Neuronal stem cell (in vitro differentiated cells): ENCODE data around the gene RHOT1. TPM values are rescaled to one million over a fixed set of nuclear protein-coding genes. Genes with fewer than 3 reads are reported as not detected.

Experiments
- DNase-seq: peaks from one replicate; pipeline ENCODE4 v3.0.0-alpha.2; 2013; ENCODE audit warnings: low spot score
- H2AFZ ChIP-seq: one replicate; pipeline ENCODE4 v1.6.1; 2013; ENCODE audit warnings: mild to moderate bottlenecking, low read length, inconsistent platforms
- H2AK5ac ChIP-seq: 2 replicates; pipeline ENCODE4 v1.6.1; 2013; ENCODE audit warnings: low read depth, mild to moderate bottlenecking, inconsistent platforms, low read length, moderate library complexity, mixed read lengths
- H2BK120ac ChIP-seq: 2 replicates; pipeline ENCODE4 v1.6.1; 2013; ENCODE audit warnings: low read depth, mild to moderate bottlenecking, inconsistent platforms, low read length, moderate library complexity, mixed read lengths
- H2BK12ac ChIP-seq: one replicate; pipeline ENCODE4 v1.6.1; 2013; ENCODE audit warnings: low read length, inconsistent platforms
- H2BK15ac ChIP-seq: 2 replicates; pipeline ENCODE4 v1.6.1; 2013; ENCODE audit warnings: mild to moderate bottlenecking, low read length, inconsistent platforms, mixed read lengths
- H2BK5ac ChIP-seq: one replicate; pipeline ENCODE4 v1.6.1; 2013; ENCODE audit warnings: inconsistent platforms, mild to moderate bottlenecking, low read length, moderate library complexity
- H3K14ac ChIP-seq: one replicate; pipeline ENCODE4 v1.6.1; 2013; ENCODE audit warnings: low read length, inconsistent platforms
- H3K18ac ChIP-seq: 2 replicates; pipeline ENCODE4 v1.6.1; 2013; ENCODE audit warnings: low read length, inconsistent platforms
- H3K23ac ChIP-seq: 2 replicates; pipeline ENCODE4 v1.6.1; 2013; ENCODE audit warnings: low read depth, mild to moderate bottlenecking, mixed read lengths, low read length, inconsistent platforms; ENCODE audit not compliant: poor library complexity
- H3K27ac ChIP-seq: replicated peaks from 3 replicates; pipeline ENCODE4 v1.5.1; 2013; ENCODE audit warnings: low read length, inconsistent platforms
- H3K27me3 ChIP-seq, 3 experiments: 2 replicates each; pipeline ENCODE4 v1.6.1; 2013; ENCODE audit warnings: low read length in 3 of 3, mild to moderate bottlenecking in 2 of 3, inconsistent platforms in 1 of 3, low read depth in 1 of 3, mixed read lengths in 1 of 3, moderate library complexity in 1 of 3; ENCODE audit not compliant: control insufficient read depth in 3 of 3, insufficient read depth in 3 of 3
- H3K36me3 ChIP-seq, 2 donors: replicated peaks in 1 of 2; 2 replicates each; pipeline ENCODE4 v1.6.1; 2013; ENCODE audit warnings: low read length in 2 of 2; ENCODE audit not compliant: control insufficient read depth in 2 of 2, insufficient read depth in 2 of 2
- H3K4ac ChIP-seq: 2 replicates; pipeline ENCODE4 v1.6.1; 2013; ENCODE audit warnings: inconsistent platforms, mild to moderate bottlenecking, low read length, moderate library complexity
- H3K4me1 ChIP-seq, 2 donors: 1 replicate in 1 of 2; 2 replicates in 1 of 2; pipeline ENCODE4 v1.6.1; 2013; ENCODE audit warnings: low read length in 2 of 2, low read depth in 1 of 2; ENCODE audit not compliant: control insufficient read depth in 2 of 2, insufficient read depth in 1 of 2
- H3K4me2 ChIP-seq: one replicate; pipeline ENCODE4 v1.6.1; 2013; ENCODE audit warnings: mild to moderate bottlenecking, low read length, inconsistent platforms; ENCODE audit not compliant: insufficient read depth, poor library complexity, severe bottlenecking
- H3K4me3 ChIP-seq, 2 donors: 2 replicates each; pipeline ENCODE4 v1.5.1; 2013; ENCODE audit warnings: low read length in 2 of 2, mild to moderate bottlenecking in 2 of 2, inconsistent platforms in 1 of 2, moderate library complexity in 1 of 2
- H3K79me1 ChIP-seq: one replicate; pipeline ENCODE4 v1.6.1; 2013; ENCODE audit warnings: low read depth, mild to moderate bottlenecking, inconsistent platforms, low read length, moderate library complexity
- H3K9ac ChIP-seq: one replicate; pipeline ENCODE4 v1.6.1; 2013; ENCODE audit warnings: mild to moderate bottlenecking, low read depth, low read length, inconsistent platforms; ENCODE audit not compliant: poor library complexity
- H3K9me3 ChIP-seq, 2 donors: replicated peaks in 1 of 2; 2 replicates each; pipeline versions ENCODE3 to v1.6.1; 2013; ENCODE audit warnings: low read length in 2 of 2, mild to moderate bottlenecking in 2 of 2, inconsistent platforms in 1 of 2, low read depth in 1 of 2, mixed read lengths in 1 of 2, moderate library complexity in 1 of 2; ENCODE audit not compliant: control insufficient read depth in 2 of 2, insufficient read depth in 1 of 2
- H4K8ac ChIP-seq: one replicate; pipeline ENCODE4 v1.6.1; 2013; ENCODE audit warnings: low read depth, mild to moderate bottlenecking, inconsistent platforms, low read length, moderate library complexity
- H4K91ac ChIP-seq: one replicate; pipeline ENCODE4 v1.6.1; 2013; ENCODE audit warnings: low read length, low read depth, mild to moderate bottlenecking, inconsistent platforms; ENCODE audit not compliant: poor library complexity
- WGBS, 2 donors: extraction: QIAGEN DNeasy Blood & Tissue Kit; methylation state at CpG; one replicate each; pipeline ENCODE4 v1.1.7; 2013; ENCODE audit warnings: missing lambda C conversion rate in 2 of 2, mixed read lengths in 1 of 2; ENCODE audit not compliant: insufficient read length in 2 of 2, insufficient replicate concordance in 1 of 2; ENCODE audit errors: extremely low coverage in 2 of 2; 5-methylcytosine and 5-hydroxymethylcytosine counted together
- small RNA-seq: library from polyadenylated mRNA; stranded (forward); fragments of <200 nt; extraction: miRNeasy Mini kit (QIAGEN cat#:217004); gene quantifications from one replicate; pipeline ENCODE3, GENCODE V24; 2013; ENCODE audit not compliant: insufficient read depth

RHOT1 gene

DNA sequence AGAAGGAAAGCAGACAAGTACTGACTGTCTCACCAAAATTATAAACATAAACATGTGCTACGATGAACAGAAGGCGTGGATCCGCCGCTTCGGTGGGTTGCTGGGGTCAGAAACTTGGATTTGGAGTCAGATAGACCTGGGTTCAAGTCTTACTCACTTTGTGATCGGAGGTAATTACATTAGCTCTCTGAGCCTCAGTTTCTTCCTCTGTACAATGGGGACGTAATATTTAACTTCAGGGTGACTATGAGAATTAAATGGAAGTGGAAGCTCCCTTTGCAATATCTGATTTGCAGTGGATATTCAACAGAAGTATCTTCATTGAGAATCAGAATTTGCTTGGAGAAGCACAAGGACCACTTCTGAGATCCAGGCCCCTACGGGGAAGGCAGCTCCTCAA is 129.5 kb downstream of the RHOT1 start:
- no peak overlapping the region for H2AFZ ChIP-seq
- H3K9ac ChIP-seq, result no peak overlapping the region
- no CpG with 5 or more reads among the region's 8 CpGs for WGBS, 2 donors
- H2BK12ac ChIP-seq, result no peak overlapping the region
- no peak overlapping the region for H3K14ac ChIP-seq
- H3K4me3 ChIP-seq, result no peak overlapping the region
- peaks cover 4 to 37% (median 33%) of the 10 kb centered on the region in 3 experiments for H3K27me3 ChIP-seq
- no peak overlapping the region for H4K8ac ChIP-seq
- H3K27ac ChIP-seq, result no peak overlapping the region
- no peak overlapping the region for H2BK120ac ChIP-seq
- H3K4ac ChIP-seq, result no peak overlapping the region
- H3K4me1 ChIP-seq, result peaks cover 10 to 36% of the 10 kb centered on the region in 2 donors
- H3K79me1 ChIP-seq, result no peaks in the 10 kb centered on the region
- H3K36me3 ChIP-seq, result no peaks in the 10 kb centered on the region
- no peak overlapping the region for H2AK5ac ChIP-seq
- no peak overlapping the region for H3K18ac ChIP-seq
- H3K4me2 ChIP-seq, result no peak overlapping the region
- H2BK5ac ChIP-seq, result no peak overlapping the region
- peaks cover 0 to 2% of the 10 kb centered on the region in 2 donors for H3K9me3 ChIP-seq
- H4K91ac ChIP-seq, result no peak overlapping the region
- no peak for DNase-seq
- no peak overlapping the region for H3K23ac ChIP-seq
- no peak overlapping the region for H2BK15ac ChIP-seq

DNA sequence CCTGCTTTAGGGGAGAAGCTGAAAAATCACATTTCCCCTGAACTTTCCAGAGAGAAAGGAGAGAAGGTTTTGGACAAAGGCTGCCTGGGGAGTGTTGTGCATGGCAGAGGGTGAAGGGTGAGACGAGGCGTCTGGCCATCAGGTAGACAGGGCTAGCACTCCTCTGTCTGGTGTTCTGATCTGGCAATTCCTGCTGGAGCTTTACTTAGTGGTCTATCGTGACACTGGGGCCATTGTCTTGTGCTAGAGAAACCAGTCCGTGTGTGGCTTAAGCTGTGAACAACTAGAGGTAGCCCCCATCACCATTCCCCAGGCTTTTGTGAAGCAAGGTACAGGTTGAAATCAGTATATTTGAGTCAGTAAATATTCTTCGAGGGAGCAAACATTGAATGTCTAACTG is 131.8 kb downstream of the RHOT1 start:
- H3K18ac ChIP-seq, result no peak overlapping the region
- peaks cover 0 to 2% of the 10 kb centered on the region in 2 donors for H3K9me3 ChIP-seq
- no peaks in the 10 kb centered on the region for H3K36me3 ChIP-seq
- no CpG with 5 or more reads among the region's 5 CpGs for WGBS, 2 donors
- H4K8ac ChIP-seq, result no peak overlapping the region
- H2BK15ac ChIP-seq, result no peak overlapping the region
- H3K4me1 ChIP-seq, result peaks cover 4 to 39% of the 10 kb centered on the region in 2 donors
- no peak overlapping the region for H3K4me2 ChIP-seq
- H3K27me3 ChIP-seq, result peaks cover 0 to 19% (median 17%) of the 10 kb centered on the region in 3 experiments
- H2BK120ac ChIP-seq, result no peak overlapping the region
- no peaks in the 10 kb centered on the region for H3K79me1 ChIP-seq
- H2AK5ac ChIP-seq, result no peak overlapping the region
- H3K23ac ChIP-seq, result no peak overlapping the region
- H2BK5ac ChIP-seq, result no peak overlapping the region
- no peak overlapping the region for H3K4ac ChIP-seq
- no peak overlapping the region for H2BK12ac ChIP-seq
- H4K91ac ChIP-seq, result no peak overlapping the region
- no peak overlapping the region for H3K14ac ChIP-seq
- H2AFZ ChIP-seq, result no peak overlapping the region
- no peak overlapping the region for H3K4me3 ChIP-seq
- no peak overlapping the region for H3K27ac ChIP-seq
- H3K9ac ChIP-seq, result no peak overlapping the region
- no peak for DNase-seq

DNA sequence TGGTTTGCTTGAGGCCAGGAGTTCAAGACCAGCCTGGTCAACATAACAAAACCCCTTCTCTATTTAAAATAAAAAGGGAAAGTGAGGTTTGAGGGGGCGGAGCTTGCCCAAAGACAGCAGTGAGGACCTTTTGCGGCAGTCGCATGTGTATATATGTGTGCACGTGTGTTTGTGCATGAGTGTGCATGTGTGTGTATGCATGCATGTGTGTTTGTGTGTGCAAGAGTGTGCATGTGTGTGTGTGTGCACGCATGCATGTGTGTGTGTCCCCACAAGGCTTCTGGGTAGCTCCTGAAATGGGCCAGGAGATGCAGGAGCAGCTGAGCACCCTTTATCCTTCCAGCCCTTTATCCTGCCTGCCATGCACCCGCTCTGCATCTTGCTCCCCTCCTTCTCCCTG is 132.3 kb downstream of the RHOT1 start:
- DNase-seq, result no peak
- Histone ChIP-seq H3K4me2 (no peak overlapping the region), H3K9ac (peak overlapping the region; percentile 50), H3K79me1 (no peaks in the 10 kb centered on the region), H3K9me3 (peaks cover 0 to 2% of the 10 kb centered on the region in 2 donors), H2AK5ac (no peak overlapping the region), H2BK15ac (no peak overlapping the region), H3K4me3 (peak overlapping the region in 1 of 2 donors; percentile 46), H3K27me3 (peaks cover 0 to 19% (median 16%) of the 10 kb centered on the region in 3 experiments), H3K36me3 (no peaks in the 10 kb centered on the region), H2AFZ (no peak overlapping the region), H2BK12ac (no peak overlapping the region), H3K27ac (no peak overlapping the region), H3K14ac (peak overlapping the region; percentile 28), H3K23ac (no peak overlapping the region), H3K18ac (peak overlapping the region; percentile 35), H3K4ac (no peak overlapping the region), H4K91ac (no peak overlapping the region), H2BK120ac (no peak overlapping the region), H4K8ac (no peak overlapping the region), H2BK5ac (no peak overlapping the region), H3K4me1 (peaks cover 7 to 41% of the 10 kb centered on the region in 2 donors)
- no CpG with 5 or more reads among the region's 6 CpGs for WGBS, 2 donors

Small RNA genes within 50 kb of the gene (small RNA-seq; reads per million reads assigned to genes)
- gene UBL5P2, result not detected
